NCI-H2029 treated with DMSO at 0.1 percent for 48 hours (cell line): ENCODE results near the gene PRR16.

Experiments used
- DNase-seq: peaks from one replicate; lab custom pipeline; 2025; lab: John Stamatoyannopoulos, UW

Gene PRR16

DNA sequence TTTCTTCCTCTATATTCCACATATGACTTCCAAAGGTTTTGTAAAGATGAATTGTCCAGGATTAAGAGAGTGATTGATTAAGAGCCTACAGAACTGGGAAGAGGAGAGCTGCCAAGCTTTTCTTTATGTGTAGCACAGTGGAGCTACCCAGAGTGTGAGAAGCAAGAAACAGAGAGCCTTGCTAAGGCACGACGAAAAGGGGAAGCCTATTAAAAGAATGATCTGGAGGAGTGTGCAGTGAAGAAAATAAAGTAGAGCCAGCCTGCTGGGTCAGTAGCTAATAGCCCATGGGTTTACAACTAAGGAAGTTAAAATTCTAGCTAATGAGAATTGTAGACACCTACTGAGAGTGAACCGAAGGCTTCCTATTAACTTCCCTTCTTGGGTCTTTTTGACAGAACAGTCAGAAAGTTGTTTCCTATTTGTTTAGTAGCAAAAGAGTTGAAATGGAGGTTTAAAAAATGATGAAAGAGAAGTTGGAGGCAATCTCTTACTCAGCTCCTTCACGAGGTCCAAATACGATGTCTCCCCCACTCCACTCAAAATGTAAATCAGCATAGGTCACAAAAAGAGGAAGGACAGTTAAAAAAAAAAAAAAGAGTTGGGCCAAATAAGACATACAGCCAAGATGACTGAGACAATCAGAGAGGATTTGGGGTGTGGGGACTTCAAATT lies 957 bp upstream of the PRR16 start:
- no peak for DNase-seq

GRCh38 chr5:120464627-120465435 lies 731 bp downstream of the PRR16 start:
- no peak for DNase-seq

DNA sequence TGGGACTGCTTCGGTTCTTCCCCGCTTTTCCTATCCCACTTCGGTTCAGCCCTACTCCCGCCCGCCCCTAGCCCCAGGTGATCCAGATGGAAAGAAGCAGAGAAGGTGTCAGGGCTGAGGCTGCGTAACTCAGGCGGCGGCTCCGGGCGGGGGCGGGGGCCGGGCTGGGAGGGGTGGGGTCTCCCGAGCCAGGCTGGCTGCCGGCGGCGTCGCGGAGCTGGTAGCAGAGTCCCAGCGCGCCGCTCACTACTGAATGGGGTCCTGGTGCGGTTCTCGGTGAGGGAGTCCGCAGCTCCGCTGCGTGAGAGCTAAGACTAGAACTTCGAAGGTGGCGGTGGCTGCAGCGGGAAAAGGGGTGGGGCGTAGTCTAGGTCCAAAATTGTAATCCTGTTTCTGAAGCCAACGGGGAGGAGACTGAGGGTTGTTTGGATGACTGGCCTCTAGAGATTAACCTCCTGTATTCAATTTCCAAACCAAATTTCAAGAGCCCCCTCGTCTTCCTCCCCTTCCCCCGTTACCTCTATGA lies 1.4 kb downstream of the PRR16 start:
- DNase-seq, result no peak

GRCh38 chr5:120466341-120467006 lies 2.4 kb downstream of the PRR16 start:
- no peak for DNase-seq

DNA sequence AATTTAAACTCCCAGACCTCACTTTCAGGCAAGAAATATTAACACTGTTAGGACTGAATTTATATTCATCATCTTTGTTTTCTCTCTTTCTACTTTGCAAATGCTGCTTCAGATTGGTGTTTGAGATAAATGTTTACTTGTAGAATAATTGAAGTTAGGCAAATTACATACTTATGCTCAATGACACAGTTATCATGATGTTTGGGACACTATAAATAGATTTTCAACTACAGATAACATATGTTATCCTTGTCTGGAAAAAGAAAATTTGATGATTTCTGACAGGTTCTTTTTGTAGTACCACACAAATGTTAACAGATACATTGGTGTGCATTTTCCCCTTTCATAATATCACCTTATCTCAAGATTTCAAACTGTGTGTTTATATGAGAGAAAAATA lies 7.9 kb downstream of the PRR16 start:
- no peak for DNase-seq

DNA sequence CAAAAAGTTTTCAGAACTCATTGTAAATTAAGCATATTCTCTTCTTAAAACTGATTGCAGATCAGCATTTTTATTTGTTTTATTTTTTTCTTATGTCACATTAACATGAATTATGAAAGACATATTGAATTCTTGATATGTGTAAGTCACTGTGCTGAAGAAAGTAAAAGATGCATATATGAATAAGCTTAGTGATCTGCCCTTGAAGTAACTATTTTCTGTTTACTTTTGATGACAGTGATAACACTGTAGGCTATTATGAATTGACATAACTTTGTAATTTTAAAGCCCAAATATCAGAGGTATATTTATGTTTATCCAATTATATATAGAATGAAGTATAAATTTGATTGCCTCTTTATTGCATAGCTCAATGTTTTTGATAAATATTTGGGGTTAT lies 8.8 kb downstream of the PRR16 start:
- no peak for DNase-seq

- DNase-seq, result no peak
These were observed 9.2 kb downstream of the PRR16 start for GRCh38 chr5:120473332-120473731.

GRCh38 chr5:120476063-120476462 lies 12.0 kb downstream of the PRR16 start:
- no peak for DNase-seq

DNA sequence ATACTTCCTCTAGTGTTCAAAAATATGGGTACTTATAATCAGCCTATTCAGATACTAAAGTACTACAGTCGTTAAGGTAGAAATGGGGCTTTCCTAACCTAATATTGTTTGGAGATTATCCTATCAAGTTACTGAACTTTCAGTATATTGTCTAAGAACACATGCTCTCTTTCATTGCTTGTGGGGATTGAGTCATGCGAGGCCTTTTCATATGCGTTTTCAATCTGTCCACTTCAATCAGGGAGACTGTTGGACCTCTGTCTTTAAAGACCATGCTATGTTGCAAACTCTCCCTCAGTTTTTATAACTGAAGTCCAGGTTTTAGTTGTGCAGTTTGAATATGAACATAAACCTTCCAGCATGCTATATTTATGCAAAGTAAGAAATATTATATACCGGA lies 15.0 kb downstream of the PRR16 start:
- DNase-seq, result no peak

DNA sequence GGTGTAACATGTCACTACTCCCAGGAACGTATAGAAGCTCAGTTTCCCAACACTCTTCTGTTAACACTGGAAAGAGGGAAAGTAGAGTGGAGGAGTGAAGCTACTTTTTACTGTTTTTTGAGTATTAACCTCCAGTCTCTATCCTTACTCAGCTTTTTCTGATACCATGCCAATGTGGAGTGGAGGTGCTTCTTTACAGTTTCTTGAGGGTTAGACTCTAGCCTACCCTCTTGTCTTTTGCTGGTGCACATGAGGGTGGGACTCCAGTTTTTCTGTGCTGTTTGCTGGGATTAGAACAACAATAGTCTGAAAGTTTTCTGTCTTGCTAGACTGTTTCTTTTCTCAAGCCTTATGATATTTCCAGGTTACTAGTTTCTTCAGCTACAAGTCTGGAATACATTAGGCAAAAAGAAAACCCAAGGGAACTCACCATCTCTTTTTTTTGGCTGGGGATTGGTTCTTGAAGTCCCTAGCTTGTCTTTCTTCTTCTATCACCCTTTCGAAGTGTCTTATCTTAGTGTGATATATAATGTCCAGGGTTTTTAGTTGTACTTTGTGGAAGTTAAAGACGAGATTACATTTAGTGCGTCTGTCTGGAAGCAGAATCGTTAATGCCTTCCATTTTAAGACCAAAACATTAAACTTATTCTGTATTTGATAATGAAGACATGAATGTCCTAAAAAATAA lies 35.9 kb downstream of the PRR16 start:
- DNase-seq, result no peak

GRCh38 chr5:120502531-120502930 lies 38.4 kb downstream of the PRR16 start:
- no peak for DNase-seq

DNA sequence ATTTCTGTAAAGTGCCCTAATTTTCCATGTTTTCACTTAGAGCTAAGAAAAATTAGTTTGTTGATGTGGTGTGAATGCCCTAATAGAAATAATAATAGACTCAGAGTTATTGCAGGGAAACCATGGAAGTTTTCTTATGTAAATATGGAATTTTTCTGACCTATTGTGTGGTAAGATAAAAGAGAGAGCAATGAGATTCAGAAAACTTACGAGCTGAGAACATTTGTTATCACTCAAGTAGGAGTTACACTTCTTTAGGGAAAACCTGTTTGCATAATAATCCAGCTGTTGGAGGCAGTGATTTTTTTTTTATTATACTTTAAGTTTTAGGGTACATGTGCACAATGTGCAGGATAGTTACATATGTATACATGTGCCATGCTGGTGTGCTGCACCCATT lies 39.2 kb downstream of the PRR16 start:
- DNase-seq, result no peak

DNA sequence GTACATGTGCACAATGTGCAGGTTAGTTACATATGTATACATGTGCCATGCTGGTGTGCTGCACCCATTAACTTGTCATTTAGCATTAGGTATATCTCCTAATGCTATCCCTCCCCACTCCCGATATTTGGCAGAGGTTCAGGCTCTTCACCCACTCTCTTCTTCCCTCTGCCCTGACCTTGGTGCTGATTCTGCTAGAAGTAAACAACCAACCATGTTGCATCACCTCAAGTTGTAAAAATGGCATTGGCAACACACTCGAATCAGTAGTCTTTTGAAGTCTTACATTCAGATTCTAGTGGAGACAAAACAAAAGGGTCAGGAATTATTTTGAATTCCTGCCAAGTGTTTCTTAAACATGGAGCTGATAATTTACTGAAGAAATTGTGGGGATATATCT lies 40.0 kb downstream of the PRR16 start:
- DNase-seq, result no peak

DNA sequence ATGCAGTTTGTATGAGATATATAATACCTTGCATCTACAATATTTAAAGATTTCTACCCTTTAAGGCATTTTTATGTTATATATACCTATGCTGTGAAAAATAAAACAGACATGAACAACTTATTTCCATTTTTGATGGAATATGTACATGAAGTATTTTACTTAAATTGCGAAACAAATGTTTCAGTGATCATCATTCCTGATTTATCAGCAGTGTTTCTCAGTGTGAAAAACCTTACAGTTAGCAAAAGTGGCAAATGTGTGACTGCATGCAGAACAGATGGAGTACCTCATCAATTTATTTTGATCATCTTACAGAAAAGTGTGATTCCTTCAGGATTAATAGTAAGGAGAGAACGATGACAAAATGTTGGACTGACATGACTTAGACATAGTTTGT lies 43.1 kb downstream of the PRR16 start:
- DNase-seq, result no peak

- DNase-seq, result no peak
These were observed 43.8 kb downstream of the PRR16 start for GRCh38 chr5:120507800-120508463.

GRCh38 chr5:120509053-120509452 lies 45.0 kb downstream of the PRR16 start:
- no peak for DNase-seq

GRCh38 chr5:120510098-120510637 lies 46.1 kb downstream of the PRR16 start:
- DNase-seq, result no peak

GRCh38 chr5:120510994-120511686 lies 47.0 kb downstream of the PRR16 start:
- no peak for DNase-seq

DNA sequence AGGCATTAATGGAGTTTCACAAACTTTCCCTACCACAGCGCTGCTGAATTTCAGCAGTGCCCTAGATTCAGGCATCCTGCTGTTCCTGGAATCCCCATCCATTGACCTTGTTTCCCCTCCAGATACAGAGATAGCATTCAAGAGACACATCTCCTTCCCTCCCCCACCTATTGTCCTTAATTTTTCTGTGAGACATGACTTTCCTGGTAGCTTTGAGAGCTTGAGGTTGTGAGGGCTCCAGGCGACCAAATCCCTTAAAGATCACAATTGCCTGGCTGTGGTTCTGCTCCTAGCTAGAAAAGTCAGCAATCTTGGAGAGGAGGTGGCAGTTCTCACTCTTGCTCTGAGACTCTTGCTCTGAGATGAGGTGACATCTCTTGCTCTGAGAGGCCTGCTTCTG lies 48.0 kb downstream of the PRR16 start:
- no peak for DNase-seq

- no peak for DNase-seq
These were observed 48.9 kb downstream of the PRR16 start for GRCh38 chr5:120512791-120513650.
